ENCODE results near the gene RRP15.
A peak's percentile ranks its signal among the peaks of the same experiment; 100 is the strongest.

Gene RRP15

GRCh38 chr1:218328769-218329168 lies 43.7 kb downstream of the RRP15 start:
- DNase-seq (ENCODE audit: low read depth) = no peak
- TF ChIP-seq CTCF (IDR thresholded peaks at IDR 0.05; ENCODE audit: low read depth, low read length, missing control alignments) = no peak
- no peak overlapping the region for H3K4me3 ChIP-seq (ENCODE audit: low read depth, low read length)

GRCh38 chr1:218330043-218330623 lies 45.0 kb downstream of the RRP15 start:
- H3K4me3 ChIP-seq (ENCODE audit: low read depth, low read length) = no peak overlapping the region
- no peak for DNase-seq (ENCODE audit: low read depth)
- peak; percentile 31 for TF ChIP-seq CTCF (IDR thresholded peaks at IDR 0.05; ENCODE audit: low read depth, low read length, missing control alignments)

GRCh38 chr1:218332416-218332815 lies 47.3 kb downstream of the RRP15 start:
- no peak for TF ChIP-seq CTCF (IDR thresholded peaks at IDR 0.05; ENCODE audit: low read depth, low read length, missing control alignments)
- DNase-seq (ENCODE audit: low read depth) = no peak

DNA sequence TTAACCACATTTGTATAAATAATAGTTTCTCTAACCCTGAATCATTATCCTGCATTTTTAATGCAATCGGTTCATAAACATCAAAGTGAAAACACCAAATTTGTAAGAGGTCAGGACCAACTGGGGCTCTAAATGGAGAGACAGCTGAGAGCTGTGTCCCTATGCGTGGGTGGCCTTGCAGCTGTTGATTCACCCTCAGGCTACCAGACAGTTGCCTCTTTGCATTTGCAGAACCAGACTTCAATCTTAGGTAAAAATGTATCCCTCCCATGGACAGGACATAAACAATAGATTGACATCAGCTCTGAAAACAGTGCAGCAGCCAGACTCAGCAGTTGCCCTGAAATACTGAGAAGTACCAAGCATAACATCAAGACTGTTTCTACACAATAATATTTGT lies 51.2 kb downstream of the RRP15 start:
- no peak for TF ChIP-seq CTCF (IDR thresholded peaks at IDR 0.05; ENCODE audit: low read depth, low read length, missing control alignments)
- no peak for DNase-seq (ENCODE audit: low read depth)

More at GRCh38 chr1:218332416-218332815, 47.3 kb downstream of the RRP15 start:
- no peak overlapping the region for H3K4me3 ChIP-seq (ENCODE audit: low read depth, low read length)

DNA sequence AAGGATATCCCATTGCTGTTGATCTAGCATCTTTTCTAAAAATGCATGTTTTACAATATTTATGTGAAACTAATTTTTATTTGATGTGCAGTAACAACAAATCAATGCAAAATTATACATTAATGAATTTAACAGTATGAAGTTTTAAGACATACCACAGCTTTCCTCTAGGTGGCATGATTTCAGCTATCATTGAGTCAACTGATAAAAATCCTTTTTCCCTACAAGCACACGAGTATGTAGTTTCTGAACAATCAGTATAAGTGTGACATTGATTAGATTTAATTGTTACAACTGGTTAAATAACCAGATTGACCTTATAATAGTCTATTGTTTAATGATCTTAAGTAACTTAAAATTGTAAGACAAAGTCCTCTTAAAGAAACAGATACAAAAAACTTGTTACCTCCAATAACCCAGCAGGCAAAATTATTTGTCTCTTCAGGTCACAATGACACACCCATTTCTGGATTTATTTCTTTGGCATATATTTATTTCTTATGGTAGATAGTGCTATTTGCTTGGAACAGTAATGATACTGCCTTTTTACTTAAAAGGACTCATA lies 54.3 kb downstream of the RRP15 start:
- no peak overlapping the region for H3K4me3 ChIP-seq (ENCODE audit: low read depth, low read length)
- TF ChIP-seq CTCF (IDR thresholded peaks at IDR 0.05; ENCODE audit: low read depth, low read length, missing control alignments) = peak; percentile 54
- DNase-seq (ENCODE audit: low read depth) = no peak

More for the DNA sequence above, 51.2 kb downstream of the RRP15 start:
- no peak overlapping the region for H3K4me3 ChIP-seq (ENCODE audit: low read depth, low read length)

DNA sequence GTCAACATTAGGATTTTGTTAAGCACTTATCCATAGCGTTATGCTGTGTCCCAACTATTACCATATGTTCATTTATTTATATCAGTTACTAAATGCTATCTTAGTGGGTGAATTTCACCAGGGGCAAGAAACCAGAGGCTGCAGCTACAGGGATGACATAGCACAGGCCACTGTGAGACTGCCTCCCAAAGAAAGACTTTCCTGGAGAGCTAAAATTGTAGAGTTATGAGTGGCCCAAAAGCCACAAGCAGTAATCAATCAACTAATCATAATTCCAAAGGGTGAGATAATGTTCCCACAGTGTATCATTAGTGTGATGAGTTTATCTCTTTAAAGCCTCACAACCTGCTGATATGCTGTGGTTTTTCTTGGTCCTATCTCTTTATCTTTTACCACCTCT lies 56.2 kb downstream of the RRP15 start:
- no peak overlapping the region for H3K4me3 ChIP-seq (ENCODE audit: low read depth, low read length)
- TF ChIP-seq CTCF (IDR thresholded peaks at IDR 0.05; ENCODE audit: low read depth, low read length, missing control alignments) = no peak
- no peak for DNase-seq (ENCODE audit: low read depth)

DNA sequence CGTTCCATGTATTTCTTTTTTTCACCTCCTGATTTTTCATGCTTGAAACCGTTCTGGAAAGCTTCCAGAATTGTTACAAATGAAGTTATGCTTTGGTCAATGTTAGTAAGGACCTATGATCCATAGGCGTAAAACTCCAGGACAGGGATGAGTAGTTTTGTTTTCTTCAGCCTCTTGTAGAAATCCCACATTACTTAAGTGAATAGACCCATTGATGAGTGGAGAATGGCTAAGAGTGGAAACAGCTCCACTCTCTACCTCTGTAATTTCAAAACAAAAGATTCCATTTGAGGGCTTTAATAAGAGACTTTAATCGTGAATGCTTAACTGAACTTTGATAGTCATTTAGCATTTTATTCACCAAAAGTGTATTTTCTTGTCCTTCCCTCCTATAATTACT lies 57.0 kb downstream of the RRP15 start:
- TF ChIP-seq CTCF (IDR thresholded peaks at IDR 0.05; ENCODE audit: low read depth, low read length, missing control alignments) = no peak
- DNase-seq (ENCODE audit: low read depth) = no peak
- H3K4me3 ChIP-seq (ENCODE audit: low read depth, low read length) = no peak overlapping the region

Data from GM12864 (cell line).